OCI-LY7 (cell line): ENCODE data around the gene ARHGAP30. TPM values are rescaled to one million over a fixed set of nuclear protein-coding genes. Genes with fewer than 3 reads are reported as not detected.

Source experiments
- BruUV-seq: library from RNA; stranded (reverse); fragments of 400-500 nt; replicated peaks from 2 replicates; lab custom pipeline; 2021; lab: Mats Ljungman, UMichigan
- CTCF ChIA-PET: fragments of 300-600 bp; sonication (Branson Sonifier 250); formaldehyde crosslinking; loops from one replicate; lab custom pipeline; 2022; ENCODE audit warnings: antibody characterized with exemption; ENCODE audit not compliant: unreplicated experiment; lab: Charles Lee
- POLR2A ChIA-PET: fragments of 300-600 bp; sonication (Branson Sonifier 250); formaldehyde crosslinking; loops from one replicate; lab custom pipeline; 2022; ENCODE audit warnings: antibody characterized with exemption; lab: Charles Lee
- DNase-seq: peaks from one replicate; pipeline ENCODE4 v3.0.0-alpha.2; 2015; ENCODE audit warnings: low spot score
- H2AFZ ChIP-seq: fragments of 200-600 bp; sonication (generic), shearing (Covaris generic); 2 replicates; pipeline ENCODE4 v1.6.1; 2014; ENCODE audit warnings: mild to moderate bottlenecking, antibody characterized with exemption, low read length, moderate library complexity
- H3K27ac ChIP-seq: fragments of 200-600 bp; sonication (generic); 2 replicates; pipeline ENCODE4 v1.5.1; 2014; ENCODE audit warnings: mixed run types, low read depth, mild to moderate bottlenecking, moderate library complexity, low read length, inconsistent platforms; ENCODE audit not compliant: poor library complexity, severe bottlenecking
- H3K36me3 ChIP-seq: fragments of 200-600 bp; sonication (generic); 2 replicates; pipeline ENCODE4 v1.6.1; 2014; ENCODE audit warnings: mild to moderate bottlenecking, antibody characterized with exemption, low read length, moderate library complexity, mixed read lengths; ENCODE audit not compliant: insufficient read depth
- H3K4me1 ChIP-seq: fragments of 200-600 bp; sonication (generic); 2 replicates; pipeline ENCODE4 v1.5.1; 2014; ENCODE audit warnings: mild to moderate bottlenecking, low read length; ENCODE audit not compliant: insufficient read depth, poor library complexity, severe bottlenecking
- H3K4me2 ChIP-seq: fragments of 200-600 bp; sonication (generic); 2 replicates; pipeline ENCODE4 v1.6.1; 2014; ENCODE audit warnings: mild to moderate bottlenecking, low read length
- H3K4me3 ChIP-seq: fragments of 200-600 bp; sonication (generic); 2 replicates; pipeline ENCODE4 v1.5.1; 2014; ENCODE audit warnings: mild to moderate bottlenecking, low read depth, low read length; ENCODE audit not compliant: poor library complexity, severe bottlenecking
- H3K79me2 ChIP-seq: fragments of 200-600 bp; sonication (generic); 2 replicates; pipeline ENCODE4 v1.6.1; 2016; ENCODE audit warnings: low read depth, mild to moderate bottlenecking, low read length, moderate library complexity, mixed read lengths; ENCODE audit not compliant: insufficient read depth
- H3K9me2 ChIP-seq: fragments of 200-600 bp; sonication (generic); 2 replicates; pipeline ENCODE4 v1.6.1; 2016; ENCODE audit warnings: mild to moderate bottlenecking, low read length, mixed read lengths; ENCODE audit not compliant: insufficient read depth
- H3K9me3 ChIP-seq: fragments of 200-600 bp; sonication (generic); 2 replicates; pipeline ENCODE4 v1.6.1; 2014; ENCODE audit warnings: mild to moderate bottlenecking, mixed run types, low read length, mixed read lengths
- H4K20me1 ChIP-seq: fragments of 200-600 bp; sonication (generic); 2 replicates; pipeline ENCODE4 v1.6.1; 2014; ENCODE audit warnings: mild to moderate bottlenecking, antibody characterized with exemption, low read length, moderate library complexity, mixed read lengths; ENCODE audit not compliant: insufficient read depth
- CTCF ChIP-seq: fragments of 200-600 bp; sonication (generic); conservative IDR thresholded peaks from 2 replicates; pipeline ENCODE4 v1.5.1; 2014; ENCODE audit warnings: mild to moderate bottlenecking, antibody characterized with exemption, low read length, moderate library complexity, mixed read lengths
- EZH2phosphoT487 ChIP-seq: fragments of 200-600 bp; sonication (generic); IDR thresholded peaks from 2 replicates; pipeline ENCODE4 v1.6.1; 2018; ENCODE audit warnings: low read depth, borderline replicate concordance, mild to moderate bottlenecking, mixed run types, antibody characterized with exemption, low read length, moderate library complexity, mixed read lengths
- intact Hi-C: fragments of 100-400 bp; cut with micrococcal nuclease; formaldehyde crosslinking; loops from one replicate; pipeline ENCODE4 v1.10.0; 2022; ENCODE audit not compliant: unreplicated experiment
- total RNA-seq, 2 experiments: library from RNA; depleted of rRNA in 1 of 2; stranded (reverse); fragments of >200 nt in 1 of 2; shearing (Covaris generic) in 1 of 2; gene quantifications; 2 replicates each; pipeline ENCODE4 v1.2.3, GENCODE V29; 2014 to 2022

Gene ARHGAP30
- total RNA-seq, 2 experiments from 2014 or later = 56.2 to 101 TPM

GRCh38 chr1:161071886-161072371 lies 2.2 kb upstream of the ARHGAP30 start:
- H4K20me1 ChIP-seq = peaks cover 6% of the 10 kb centered on the region; the same call in 1 of the 2 replicates
- DNase-seq = peak; percentile 70
- no peak overlapping the region for H3K4me3 ChIP-seq
- POLR2A ChIA-PET = interaction anchor here (0.6 to 1.2 kb wide), 3 partner anchors 13 to 1422 kb away, joined by 3 to 5 read pairs (median 4); no protein-coding TSS in a partner anchor
- no TSS peak for BruUV-seq
- H3K9me2 ChIP-seq = no peaks in the 10 kb centered on the region
- H3K36me3 ChIP-seq = peaks cover 8% of the 10 kb centered on the region
- intact Hi-C loops = loop anchor here (1.0 kb wide), 1 partner anchor 25 kb away; no protein-coding TSS in a partner anchor
- no peak overlapping the region for H3K27ac ChIP-seq
- no peaks in the 10 kb centered on the region for H3K9me3 ChIP-seq
- peaks cover 28% of the 10 kb centered on the region for H3K79me2 ChIP-seq
- TF ChIP-seq EZH2phosphoT487 (no peak), CTCF (peak; percentile 76)
- CTCF ChIA-PET = interaction anchor here (0.8 to 1.1 kb wide), 2 partner anchors 65 to 74 kb away, joined by 3 read pairs; no protein-coding TSS in a partner anchor
- H3K4me1 ChIP-seq = peaks cover 26% of the 10 kb centered on the region
- no peak overlapping the region for H3K4me2 ChIP-seq
- H2AFZ ChIP-seq = no peak overlapping the region

GRCh38 chr1:161070761-161071160 lies 1.1 kb upstream of the ARHGAP30 start:
- Histone ChIP-seq H3K9me2 (no peaks in the 10 kb centered on the region), H3K4me1 (peaks cover 30% of the 10 kb centered on the region)
- POLR2A ChIA-PET = interaction anchor here (0.5 to 3.9 kb wide), 9 partner anchors 14 to 119 kb away, joined by 3 to 42 read pairs (median 6); partner anchors contain the start of genes TSTD1 and USF1

More at GRCh38 chr1:161070761-161071160, 1.1 kb upstream of the ARHGAP30 start:
- Histone ChIP-seq H4K20me1 (peaks cover 6% of the 10 kb centered on the region; the same call in 1 of the 2 replicates), H2AFZ (no peak overlapping the region), H3K4me3 (no peak overlapping the region), H3K79me2 (peaks cover 39% of the 10 kb centered on the region), H3K36me3 (peaks cover 19% of the 10 kb centered on the region), H3K27ac (no peak overlapping the region), H3K4me2 (peak overlapping the region; percentile 99; the same call in 1 of the 2 replicates), H3K9me3 (no peaks in the 10 kb centered on the region)
- intact Hi-C loops = no loop called here
- BruUV-seq = no TSS peak
- CTCF ChIA-PET = interaction anchor here (0.5 to 1.1 kb wide), 2 partner anchors 27 to 73 kb away, joined by 3 read pairs; no protein-coding TSS in a partner anchor
- TF ChIP-seq EZH2phosphoT487 = no peak
- TF ChIP-seq CTCF = no peak
- no peak for DNase-seq
